Activated CD4-positive, alpha-beta T cell treated with anti-CD3 and anti-CD28 coated beads, Interleukin-2, amount 10 ng/mL, durations not matched to agents 7 days and 5 days (primary cell): ENCODE results near the gene LOXHD1. TPM values are rescaled to one million over a fixed set of nuclear protein-coding genes. Genes with fewer than 3 reads are reported as not detected.

ENCODE experiments used
- CTCF ChIA-PET: fragments of 350-600 bp; sonication (Branson Sonifier 250); formaldehyde crosslinking; loops from one replicate; lab custom pipeline; 2021; ENCODE audit warnings: antibody characterized with exemption; lab: Charles Lee
- POLR2A ChIA-PET: fragments of 350-600 bp; sonication (Branson Sonifier 250); formaldehyde crosslinking; loops from one replicate; lab custom pipeline; 2021; ENCODE audit warnings: antibody characterized with exemption; lab: Charles Lee
- DNase-seq: peaks from one replicate; pipeline ENCODE4 v3.0.0-alpha.2; 2020
- H3K27ac Mint-ChIP-seq: one replicate; pipeline ENCODE4 v1.8.0; 2021; ENCODE audit warnings: mild to moderate bottlenecking, moderate library complexity, mixed read lengths
- H3K27me3 Mint-ChIP-seq: one replicate; pipeline ENCODE4 v1.8.0; 2021; ENCODE audit warnings: mixed read lengths
- H3K36me3 Mint-ChIP-seq: one replicate; pipeline ENCODE4 v1.8.0; 2021; ENCODE audit warnings: low read depth, mixed read lengths
- H3K4me1 Mint-ChIP-seq: one replicate; pipeline ENCODE4 v1.8.0; 2021; ENCODE audit warnings: mixed read lengths
- H3K4me3 Mint-ChIP-seq: one replicate; pipeline ENCODE4 v1.8.0; 2021; ENCODE audit warnings: mild to moderate bottlenecking, moderate library complexity, mixed read lengths
- H3K9me3 Mint-ChIP-seq: one replicate; pipeline ENCODE4 v1.8.0; 2021; ENCODE audit warnings: mixed read lengths
- total RNA-seq, 2 experiments: library from RNA; stranded (reverse); gene quantifications; one replicate each; pipeline ENCODE4 v1.2.3, GENCODE V29; 2021

Gene LOXHD1
- total RNA-seq, 2 experiments from 2014 or later, result 0.25 to 0.35 TPM

- Mint-ChIP-seq H3K27me3 (peaks cover 17% of the 10 kb centered on the region), H3K9me3 (no peaks in the 10 kb centered on the region), H3K36me3 (no peaks in the 10 kb centered on the region), H3K4me3 (no peak overlapping the region), H3K4me1 (no peaks in the 10 kb centered on the region), H3K27ac (no peak overlapping the region)
- CTCF ChIA-PET, result no interaction called here
- POLR2A ChIA-PET, result no interaction called here
- no peak for DNase-seq
These were observed 223.7 kb downstream of the LOXHD1 start for GRCh38 chr18:46433121-46433826.

DNA sequence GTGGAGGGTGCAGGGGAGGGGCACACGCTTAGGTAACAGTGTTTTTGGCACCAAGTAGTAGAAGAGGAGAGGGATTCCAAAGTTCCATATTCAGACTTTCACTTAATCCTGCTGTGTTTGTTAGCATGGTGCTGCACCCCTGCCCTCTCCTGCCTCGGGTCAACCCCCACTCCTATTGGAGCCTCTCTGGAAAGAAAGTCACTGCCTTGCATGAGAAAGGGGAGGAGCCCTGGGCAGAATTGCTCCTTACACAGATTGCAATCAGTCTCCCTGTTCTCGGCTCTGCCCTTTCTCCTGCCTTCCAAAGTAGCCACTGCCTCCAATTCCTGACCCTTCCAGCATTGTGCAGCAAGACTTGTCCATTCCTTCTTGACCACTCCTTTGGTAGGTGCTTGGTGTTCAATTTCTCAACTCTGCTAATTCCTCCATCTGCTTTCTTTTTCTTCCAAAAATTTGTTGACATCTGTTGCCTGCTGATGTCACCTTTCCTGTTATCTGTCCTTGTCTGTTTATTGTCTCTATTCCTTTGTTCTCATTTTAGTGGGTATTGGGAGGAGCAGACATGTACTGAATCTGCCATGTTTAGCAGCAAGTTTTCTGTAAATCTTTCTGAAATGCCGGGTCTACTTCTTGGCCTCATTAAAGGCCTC is 225.4 kb downstream of the LOXHD1 start:
- ChIA-PET CTCF (no interaction called here), POLR2A (no interaction called here)
- no peaks in the 10 kb centered on the region for H3K36me3 Mint-ChIP-seq
- H3K4me3 Mint-ChIP-seq, result no peak overlapping the region
- no peak overlapping the region for H3K27ac Mint-ChIP-seq
- no peaks in the 10 kb centered on the region for H3K9me3 Mint-ChIP-seq
- no peak for DNase-seq
- peaks cover 17% of the 10 kb centered on the region for H3K27me3 Mint-ChIP-seq
- H3K4me1 Mint-ChIP-seq, result no peaks in the 10 kb centered on the region

GRCh38 chr18:46429649-46430224 is 227.3 kb downstream of the LOXHD1 start:
- H3K27me3 Mint-ChIP-seq, result peaks cover 17% of the 10 kb centered on the region
- no peaks in the 10 kb centered on the region for H3K36me3 Mint-ChIP-seq
- H3K4me1 Mint-ChIP-seq, result no peaks in the 10 kb centered on the region
- no peak overlapping the region for H3K4me3 Mint-ChIP-seq
- POLR2A ChIA-PET, result no interaction called here
- no peak for DNase-seq
- CTCF ChIA-PET, result no interaction called here
- no peaks in the 10 kb centered on the region for H3K9me3 Mint-ChIP-seq
- H3K27ac Mint-ChIP-seq, result no peak overlapping the region

GRCh38 chr18:46429130-46429529 is 227.9 kb downstream of the LOXHD1 start:
- no peak for DNase-seq
- Mint-ChIP-seq H3K4me3 (no peak overlapping the region), H3K27ac (no peak overlapping the region), H3K9me3 (no peaks in the 10 kb centered on the region), H3K27me3 (peaks cover 17% of the 10 kb centered on the region), H3K36me3 (no peaks in the 10 kb centered on the region), H3K4me1 (no peaks in the 10 kb centered on the region)
- ChIA-PET CTCF (no interaction called here), POLR2A (no interaction called here)

GRCh38 chr18:46428368-46428767 is 228.7 kb downstream of the LOXHD1 start:
- Mint-ChIP-seq H3K36me3 (no peaks in the 10 kb centered on the region), H3K27me3 (peaks cover 17% of the 10 kb centered on the region), H3K4me1 (no peaks in the 10 kb centered on the region), H3K4me3 (no peak overlapping the region), H3K27ac (no peak overlapping the region), H3K9me3 (no peaks in the 10 kb centered on the region)
- DNase-seq, result no peak
- ChIA-PET CTCF (no interaction called here), POLR2A (no interaction called here)

GRCh38 chr18:46427216-46427995 is 229.6 kb downstream of the LOXHD1 start:
- Mint-ChIP-seq H3K4me3 (no peak overlapping the region), H3K36me3 (no peaks in the 10 kb centered on the region), H3K9me3 (no peaks in the 10 kb centered on the region), H3K4me1 (no peaks in the 10 kb centered on the region), H3K27me3 (peaks cover 17% of the 10 kb centered on the region), H3K27ac (no peak overlapping the region)
- no peak for DNase-seq
- CTCF ChIA-PET, result no interaction called here
- POLR2A ChIA-PET, result no interaction called here

Other genes starting within 250 kb of the LOXHD1 start
- gene ST8SIA5, start 99.8 kb upstream of the LOXHD1 start, total RNA-seq, result under 1 TPM in 1 of 2 experiments, not detected in 1; 0.15 TPM